Measurements from ENCODE around the gene INHBA.

INHBA gene

DNA sequence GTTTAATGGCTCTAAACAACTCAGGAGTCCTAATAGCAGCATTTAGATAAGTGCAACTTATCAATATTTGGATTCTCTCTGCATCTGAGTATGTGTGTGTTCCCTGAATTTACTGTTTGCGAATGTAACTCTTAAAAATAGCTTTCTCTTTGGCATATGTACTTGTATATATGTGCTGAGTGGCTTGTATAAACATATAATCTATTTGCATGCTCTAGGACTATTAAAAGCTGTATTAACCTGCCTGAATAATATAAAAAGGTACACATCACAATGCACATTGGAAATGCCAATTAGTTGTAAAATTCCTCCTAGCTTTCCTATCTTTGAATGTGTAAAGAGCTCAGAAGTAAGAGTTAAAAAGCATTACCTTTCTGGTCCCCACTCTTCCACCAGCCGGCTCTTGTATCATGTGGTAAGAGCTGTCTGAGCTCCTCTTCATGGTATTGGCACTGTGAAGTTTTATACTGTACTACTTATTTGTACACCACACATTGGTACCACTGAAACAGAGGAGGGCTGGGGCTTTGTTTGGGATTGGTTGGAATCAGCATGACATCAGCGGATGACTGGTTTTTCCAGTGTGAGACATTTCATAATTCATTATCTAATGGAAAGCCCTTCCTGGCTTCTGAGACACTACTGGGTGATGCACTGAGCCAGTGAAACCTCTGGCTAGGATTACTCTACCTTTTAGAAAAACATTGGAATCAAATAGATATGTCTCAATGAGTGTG is at the start of gene INHBA:
TSS of gene INHBA (minus strand) at position 456 of the 737 bp plus-strand sequence. CDS start 2,716 bp downstream, outside the sequence.
- intact Hi-C loops (cut with DNase I): no loop called here
- peak in 19 of 42 donors; percentile 10 to 79 (median 56) for DNase-seq

DNA sequence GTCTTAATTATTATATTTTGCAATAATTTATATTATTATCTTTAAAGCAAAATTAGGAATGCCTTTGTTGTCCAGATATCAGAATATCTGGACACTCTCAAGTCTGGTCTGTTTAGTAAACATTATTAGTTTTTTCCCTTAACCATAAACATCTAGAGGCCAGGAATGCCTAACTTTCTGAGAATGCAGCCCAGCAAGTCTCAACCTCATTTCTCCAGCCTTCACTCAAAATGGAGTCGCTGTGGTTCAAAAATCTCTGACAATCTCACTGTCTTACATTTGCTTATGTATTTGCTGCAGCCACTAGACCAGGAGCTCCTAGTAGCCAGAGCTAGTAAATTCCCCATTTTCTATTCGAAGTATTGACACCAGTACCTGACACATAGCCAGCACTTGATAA is 49.7 kb upstream of the INHBA start:
- intact Hi-C loops (cut with DNase I): no loop called here
- DNase-seq: no peak

DNA sequence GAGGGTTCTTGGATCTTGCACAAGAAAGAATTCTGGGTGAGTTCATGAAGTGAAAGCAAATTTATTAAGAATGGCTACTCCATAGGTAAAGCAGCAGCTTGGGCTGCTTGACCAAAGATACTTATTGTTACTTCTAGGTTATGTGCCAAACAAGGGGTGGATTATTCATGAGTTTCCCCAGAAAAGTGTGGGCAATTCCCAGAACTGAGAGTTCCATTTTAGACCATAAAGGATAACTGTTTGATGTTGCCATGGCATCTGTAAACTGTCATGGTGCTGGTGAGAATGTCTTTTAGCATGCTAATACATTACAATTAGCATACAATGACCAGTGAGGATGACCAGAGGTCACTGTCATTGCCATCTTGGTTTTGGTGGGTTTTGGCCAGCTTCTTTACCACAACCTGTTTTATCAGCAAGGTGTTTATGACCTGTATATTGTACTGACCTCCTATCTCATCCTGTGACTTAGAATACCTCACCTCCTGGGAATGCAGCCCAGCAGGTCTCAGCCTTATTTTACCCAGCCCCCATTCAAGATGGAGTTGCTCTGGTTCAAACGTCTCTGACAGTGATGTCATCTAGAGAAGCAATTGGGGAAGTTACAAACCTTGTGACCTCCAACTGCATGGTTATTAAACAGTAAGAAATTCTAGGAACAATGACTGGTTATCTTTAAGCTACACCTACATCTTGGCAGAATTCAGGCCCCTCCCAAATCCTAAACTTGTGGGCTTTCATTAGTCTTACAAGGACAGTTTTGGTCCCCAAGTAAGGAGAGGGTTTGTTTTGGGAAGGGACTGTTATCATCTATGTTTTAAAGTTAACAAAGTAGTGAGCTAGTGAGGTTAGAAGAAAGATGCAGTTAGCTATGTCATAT is 48.0 kb upstream of the INHBA start:
- DNase-seq: no peak
- intact Hi-C loops (cut with DNase I): no loop called here

DNA sequence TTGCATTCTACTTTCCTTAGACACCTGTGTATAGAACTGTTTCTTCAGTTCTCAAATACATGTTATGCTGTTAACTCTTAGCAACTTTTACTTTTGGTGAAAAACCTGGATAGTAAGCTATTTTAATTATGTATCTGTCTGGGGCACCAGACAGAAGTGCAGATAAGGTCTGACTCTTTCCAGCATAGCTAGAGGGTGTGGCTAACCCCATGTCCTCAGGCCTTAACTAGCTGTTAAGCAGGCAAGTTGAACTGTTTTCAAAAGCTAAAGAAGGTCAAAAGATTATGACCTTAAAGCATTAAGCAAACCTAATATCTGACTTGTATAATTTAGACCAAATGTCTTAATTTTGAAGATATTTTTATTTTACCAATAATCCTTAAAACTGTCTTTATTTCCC is 45.1 kb upstream of the INHBA start:
- no peak for DNase-seq
- intact Hi-C loops (cut with DNase I): no loop called here

DNA sequence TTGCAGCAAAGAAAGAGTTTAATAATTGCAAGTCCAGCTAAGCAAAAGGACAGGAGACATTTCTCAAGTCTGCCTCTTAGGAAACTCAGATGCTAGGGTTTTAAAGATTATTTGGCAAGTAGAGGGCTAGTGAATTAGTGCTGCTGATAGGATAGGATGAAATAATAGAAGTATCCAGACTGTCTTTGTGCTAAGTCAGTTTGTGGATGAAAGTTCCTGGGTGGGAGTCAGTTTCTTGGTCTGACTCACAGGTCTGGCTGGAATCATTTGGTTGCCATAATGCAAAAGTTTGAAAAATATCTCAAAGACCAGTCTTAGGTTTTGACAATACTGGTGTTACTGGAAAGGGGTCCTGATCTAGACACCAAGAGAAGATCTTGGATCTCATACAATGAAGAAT is 42.6 kb upstream of the INHBA start:
- no peak for DNase-seq
- intact Hi-C loops (cut with DNase I): no loop called here

DNA sequence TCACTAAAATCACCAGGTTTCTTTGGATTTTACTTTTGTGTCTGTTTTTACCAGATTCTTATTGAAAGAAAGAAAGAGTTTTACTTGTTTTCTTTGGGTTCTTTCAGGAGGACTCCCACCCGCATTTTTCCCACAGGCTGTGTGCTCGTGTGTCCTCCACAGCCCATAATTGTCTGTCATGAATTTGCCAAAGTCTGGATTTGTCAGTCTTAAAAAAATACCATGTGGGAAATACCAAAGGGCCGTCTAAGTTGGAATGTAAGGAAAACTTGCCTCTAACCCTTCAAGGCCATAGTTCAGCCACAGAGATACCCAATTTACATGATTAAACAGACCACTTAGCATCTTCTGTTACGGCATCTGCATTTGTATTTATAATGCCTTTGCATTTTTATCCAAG is 41.3 kb upstream of the INHBA start:
- intact Hi-C loops (cut with DNase I): no loop called here
- DNase-seq: no peak

DNA sequence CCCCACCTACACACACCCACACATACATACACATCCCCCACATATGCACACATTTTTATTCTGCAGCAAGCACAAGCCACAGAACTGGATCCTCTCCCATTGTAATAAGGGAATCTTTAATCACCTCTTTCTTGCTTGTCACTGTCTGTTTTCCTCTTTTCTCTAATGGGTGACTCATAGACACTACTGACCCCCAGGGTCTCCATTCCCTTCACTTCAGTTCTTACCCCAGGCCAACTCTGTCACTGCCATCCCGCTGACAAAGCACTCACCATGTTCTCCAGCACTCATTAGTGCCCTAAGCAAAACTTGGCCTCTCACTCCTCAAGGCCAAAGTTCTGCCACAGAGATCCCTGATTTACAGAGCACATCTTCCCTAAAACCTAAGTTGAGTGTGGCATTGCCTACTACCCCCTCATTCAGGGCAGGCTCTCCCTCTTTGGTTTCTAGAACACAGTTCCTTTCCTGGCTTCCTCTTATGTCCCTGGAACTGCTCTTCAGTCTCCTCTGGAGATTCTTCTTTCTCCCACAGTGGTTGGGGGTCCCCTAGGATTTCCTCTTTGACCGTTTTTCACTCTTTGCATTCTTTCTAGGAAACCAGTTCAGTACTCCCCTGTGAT is 39.6 kb upstream of the INHBA start:
- DNase-seq: no peak
- intact Hi-C loops (cut with DNase I): no loop called here

GRCh38 chr7:41738806-41739205 is 35.9 kb upstream of the INHBA start:
- no peak for DNase-seq
- intact Hi-C loops (cut with DNase I): no loop called here

DNA sequence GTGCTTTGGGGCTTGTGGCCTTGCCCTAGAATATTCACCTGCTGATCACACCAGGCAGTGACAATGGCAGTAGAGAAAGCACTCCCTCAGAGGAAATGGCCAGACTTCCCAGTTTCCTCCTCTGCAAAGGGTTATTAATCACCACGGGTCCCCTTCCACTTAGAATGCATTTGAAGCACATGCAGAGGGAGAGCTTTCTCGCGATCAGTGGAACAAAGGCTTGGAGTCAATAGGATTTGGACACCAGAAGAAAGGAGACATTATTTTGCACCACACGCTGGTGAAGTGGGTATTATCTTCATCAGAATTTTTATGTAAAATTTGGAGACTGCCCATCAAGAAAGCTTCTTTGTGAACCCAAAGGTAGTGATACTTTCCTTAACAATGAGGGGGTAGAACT is 35.4 kb upstream of the INHBA start:
- no peak for DNase-seq
- intact Hi-C loops (cut with DNase I): no loop called here

DNA sequence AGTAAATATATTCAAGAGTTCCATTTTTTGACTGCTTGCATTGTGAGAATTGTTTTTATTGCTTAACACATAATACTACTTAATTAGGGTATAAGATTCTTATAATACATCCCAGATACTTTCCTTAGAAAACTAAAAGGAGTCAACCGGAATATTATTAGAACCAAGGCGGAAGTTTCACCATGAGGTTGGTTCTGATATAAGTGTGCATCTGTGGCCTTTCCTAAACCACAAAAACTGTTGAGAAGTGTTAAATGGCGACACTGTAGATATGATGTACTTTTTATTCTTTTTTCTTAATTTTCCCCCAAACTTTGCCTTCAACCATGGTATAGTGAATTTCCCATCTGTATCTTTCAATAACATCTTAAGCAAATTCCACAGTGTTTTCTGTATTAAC is 32.3 kb upstream of the INHBA start:
- no peak for DNase-seq
- intact Hi-C loops (cut with DNase I): no loop called here

- DNase-seq: peak in 8 of 42 donors; percentile 5 to 46 (median 13)
- intact Hi-C loops (cut with DNase I): no loop called here
Observed at GRCh38 chr7:41732843-41733306, 30.0 kb upstream of the INHBA start.

DNA sequence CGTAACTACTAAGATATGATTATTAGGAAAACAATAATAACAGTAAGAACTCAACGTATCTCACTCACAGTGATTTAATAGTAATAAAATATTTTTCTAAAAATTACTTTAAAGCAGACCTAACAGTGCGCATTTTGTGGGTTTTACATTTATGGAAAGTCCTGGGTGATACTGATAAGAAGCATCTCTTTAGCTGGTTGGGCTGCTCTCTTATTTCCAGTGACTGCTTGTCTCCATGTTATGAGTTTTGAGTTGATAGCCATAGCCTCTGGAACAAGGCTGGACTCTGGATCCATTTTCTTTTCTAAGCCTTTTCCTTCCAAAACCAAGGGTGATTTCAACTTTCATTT is 29.5 kb upstream of the INHBA start:
- DNase-seq: no peak
- intact Hi-C loops (cut with DNase I): no loop called here

GRCh38 chr7:41731493-41732435 is 28.9 kb upstream of the INHBA start:
- DNase-seq: peak in 4 of 42 donors; percentile 12 to 49 (median 16)
- intact Hi-C loops (cut with DNase I): no loop called here

- intact Hi-C loops (cut with DNase I): no loop called here
- DNase-seq: no peak
Observed at GRCh38 chr7:41730668-41731067, 27.8 kb upstream of the INHBA start.

GRCh38 chr7:41730161-41730560 is 27.3 kb upstream of the INHBA start:
- intact Hi-C loops (cut with DNase I): no loop called here
- DNase-seq: no peak

DNA sequence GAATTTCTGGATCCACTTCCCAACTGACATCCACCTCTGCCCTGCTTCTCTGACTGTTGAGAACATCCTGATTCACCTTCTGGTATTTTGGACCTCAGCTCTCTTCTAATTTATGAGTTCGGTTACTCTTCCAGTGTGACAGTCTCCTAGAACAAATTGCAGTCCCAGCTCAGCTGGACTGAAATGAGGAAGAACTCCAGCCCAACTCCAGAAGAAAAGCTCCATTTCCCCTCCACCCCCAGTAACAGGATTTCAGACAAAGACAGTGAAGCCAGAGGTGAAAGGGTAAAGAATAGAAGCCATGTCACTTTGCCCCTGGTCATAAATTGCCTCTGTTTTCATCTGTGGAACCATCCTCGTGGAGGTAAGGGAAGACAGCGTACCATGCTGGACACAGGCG is 26.2 kb upstream of the INHBA start:
- no peak for DNase-seq
- intact Hi-C loops (cut with DNase I): no loop called here

DNA sequence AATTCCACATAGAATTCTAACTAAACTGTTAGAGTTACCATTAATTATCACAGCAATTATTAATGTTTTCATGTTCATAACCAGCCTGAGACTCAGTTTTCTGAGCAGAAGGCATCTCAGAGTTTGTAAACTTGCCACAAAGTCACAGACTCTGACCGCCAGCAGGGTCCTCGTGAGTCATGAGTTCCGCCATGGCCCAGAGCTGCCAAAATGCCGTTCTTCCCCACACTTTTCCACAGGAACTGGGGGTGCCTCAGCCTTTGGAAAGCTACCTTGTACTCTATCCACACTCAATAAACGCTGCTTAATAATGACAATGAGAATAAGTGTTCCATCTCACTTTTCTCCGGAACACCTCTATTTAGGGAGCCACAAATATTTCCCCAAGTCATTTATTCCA is 22.1 kb upstream of the INHBA start:
- intact Hi-C loops (cut with DNase I): no loop called here
- no peak for DNase-seq

- intact Hi-C loops (cut with DNase I): no loop called here
- no peak for DNase-seq
Observed at GRCh38 chr7:41720886-41721285, 18.0 kb upstream of the INHBA start.

DNA sequence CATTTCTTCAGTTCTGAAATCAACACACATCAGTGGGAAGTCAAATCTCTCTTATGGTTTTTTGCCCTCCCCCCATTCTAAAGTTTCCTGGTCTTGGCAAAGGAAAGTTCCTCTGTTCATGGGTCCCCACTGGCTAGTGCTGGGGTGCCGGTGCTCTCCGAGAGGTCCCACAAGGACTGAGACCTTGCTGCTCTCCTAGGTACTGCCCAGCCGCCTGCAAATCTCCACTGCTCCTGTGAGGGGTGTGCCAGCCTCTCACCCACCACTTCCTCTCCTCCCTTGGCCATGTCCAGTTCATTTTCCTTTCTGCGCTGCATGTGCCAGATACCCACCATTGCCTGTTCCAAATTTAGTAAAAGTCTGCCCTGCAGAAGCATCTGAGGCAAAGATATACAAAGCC is 17.2 kb upstream of the INHBA start:
- intact Hi-C loops (cut with DNase I): no loop called here

More for the DNA sequence above, 17.2 kb upstream of the INHBA start:
- no peak for DNase-seq

All from head of caudate nucleus (tissue), 42 donors.